Hematopoietic multipotent progenitor cell treated with erythropoietin and hydrocortisone succinate and interleukin-3 and kit ligand, for 4 days (in vitro differentiated cells): ENCODE data around the gene AHCYL1.
"Not testable (repeated sequence)": the region's sequence is repeated elsewhere in the genome, so short reads cannot be mapped to it uniquely, and the experiment has no call there.

Source experiments
- DNase-seq: peaks from one replicate; pipeline ENCODE4 v3.0.0-alpha.2; 2015

AHCYL1 gene

GRCh38 chr1:110002695-110003094 is 18.1 kb downstream of the AHCYL1 start:
- DNase-seq, result no peak

GRCh38 chr1:110003747-110004428 is 19.3 kb downstream of the AHCYL1 start:
- peak; percentile 65 for DNase-seq

GRCh38 chr1:110004583-110004982 is 20.0 kb downstream of the AHCYL1 start:
- no peak for DNase-seq

GRCh38 chr1:110005971-110006370 is 21.4 kb downstream of the AHCYL1 start:
- DNase-seq, result no peak

GRCh38 chr1:110006516-110006915 is 22.0 kb downstream of the AHCYL1 start:
- DNase-seq, result no peak

- DNase-seq, result no peak
These were observed 22.7 kb downstream of the AHCYL1 start for GRCh38 chr1:110007046-110007830.

- DNase-seq, result no peak
These were observed 24.5 kb downstream of the AHCYL1 start for GRCh38 chr1:110008971-110009565.

GRCh38 chr1:110011527-110012041 is 27.0 kb downstream of the AHCYL1 start:
- peak; percentile 78 for DNase-seq

- DNase-seq, result no peak
These were observed 27.7 kb downstream of the AHCYL1 start for GRCh38 chr1:110012100-110012780.

GRCh38 chr1:110017792-110018191 is 33.2 kb downstream of the AHCYL1 start:
- no peak for DNase-seq

- DNase-seq, result no peak
These were observed 33.8 kb downstream of the AHCYL1 start for GRCh38 chr1:110018396-110018795.

- no peak for DNase-seq
These were observed 35.2 kb downstream of the AHCYL1 start for GRCh38 chr1:110019770-110020169.

- no peak for DNase-seq
These were observed 36.7 kb downstream of the AHCYL1 start for GRCh38 chr1:110021285-110021684.

GRCh38 chr1:110024613-110025012 is 40.0 kb downstream of the AHCYL1 start:
- DNase-seq, result no peak

GRCh38 chr1:110030687-110031086 is 46.1 kb downstream of the AHCYL1 start:
- not testable (repeated sequence) for DNase-seq

GRCh38 chr1:110032327-110032726 is 47.8 kb downstream of the AHCYL1 start:
- no peak for DNase-seq

- peak; percentile 47 for DNase-seq
These were observed 48.9 kb downstream of the AHCYL1 start for GRCh38 chr1:110033421-110033820.

GRCh38 chr1:110034040-110034450 is 49.5 kb downstream of the AHCYL1 start:
- no peak for DNase-seq

- peak; percentile 98 for DNase-seq
These were observed 50.1 kb downstream of the AHCYL1 start, which contains the start of gene STRIP1 for GRCh38 chr1:110034451-110035235. Gene STRIP1, plus strand, starts transcription at chr1:110034624. Its CDS starts 14 bp downstream, at chr1:110034638.

GRCh38 chr1:110035236-110035752 is 50.7 kb downstream of the AHCYL1 start:
- no peak for DNase-seq

- DNase-seq, result no peak
These were observed 53.7 kb downstream of the AHCYL1 start for GRCh38 chr1:110038271-110038670.

GRCh38 chr1:110039641-110040040 is 55.1 kb downstream of the AHCYL1 start:
- DNase-seq, result no peak
